ENCODE data around the gene LINGO3. TPM values are rescaled to one million over a fixed set of nuclear protein-coding genes. Genes with fewer than 3 reads are reported as not detected.

Gene LINGO3
- total and polyA plus RNA-seq, 2 experiments from 2014 or later, result 0.23 to 2.1 TPM

DNA sequence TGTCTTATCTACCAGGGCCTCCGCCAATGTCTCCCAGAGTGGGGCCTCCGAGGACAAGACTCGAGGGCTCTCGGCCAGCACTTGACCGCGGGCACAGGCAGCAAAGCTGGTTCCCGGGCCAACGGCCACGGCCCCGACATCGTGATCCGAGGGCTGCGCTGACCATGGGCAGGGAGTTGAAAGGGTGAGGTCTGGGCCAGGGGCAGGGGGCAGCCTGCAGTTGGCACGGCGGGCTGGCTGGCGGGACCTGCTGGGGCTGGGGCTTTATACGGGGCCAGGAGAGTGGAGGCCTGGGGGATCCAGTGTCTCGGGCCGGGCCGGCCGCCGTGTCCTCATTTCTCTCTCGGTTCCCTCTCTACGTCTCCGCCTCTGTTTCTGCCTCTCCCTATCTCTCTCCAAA lies 9.8 kb upstream of the LINGO3 start:
- Histone ChIP-seq H3K36me3 (no peaks in the 10 kb centered on the region), H3K4me1 (ENCODE audit: low read depth) (no peaks in the 10 kb centered on the region), H3K9me3 (ENCODE audit: low read depth) (no peaks in the 10 kb centered on the region), H3K27me3 (peaks cover 8% of the 10 kb centered on the region), H3K4me3 (no peak overlapping the region), H3K27ac (no peak overlapping the region)
- no peak for DNase-seq (ENCODE audit: low read depth in 1 of 2, low spot score in 1 of 2)
- TF ChIP-seq, protein P1, sequence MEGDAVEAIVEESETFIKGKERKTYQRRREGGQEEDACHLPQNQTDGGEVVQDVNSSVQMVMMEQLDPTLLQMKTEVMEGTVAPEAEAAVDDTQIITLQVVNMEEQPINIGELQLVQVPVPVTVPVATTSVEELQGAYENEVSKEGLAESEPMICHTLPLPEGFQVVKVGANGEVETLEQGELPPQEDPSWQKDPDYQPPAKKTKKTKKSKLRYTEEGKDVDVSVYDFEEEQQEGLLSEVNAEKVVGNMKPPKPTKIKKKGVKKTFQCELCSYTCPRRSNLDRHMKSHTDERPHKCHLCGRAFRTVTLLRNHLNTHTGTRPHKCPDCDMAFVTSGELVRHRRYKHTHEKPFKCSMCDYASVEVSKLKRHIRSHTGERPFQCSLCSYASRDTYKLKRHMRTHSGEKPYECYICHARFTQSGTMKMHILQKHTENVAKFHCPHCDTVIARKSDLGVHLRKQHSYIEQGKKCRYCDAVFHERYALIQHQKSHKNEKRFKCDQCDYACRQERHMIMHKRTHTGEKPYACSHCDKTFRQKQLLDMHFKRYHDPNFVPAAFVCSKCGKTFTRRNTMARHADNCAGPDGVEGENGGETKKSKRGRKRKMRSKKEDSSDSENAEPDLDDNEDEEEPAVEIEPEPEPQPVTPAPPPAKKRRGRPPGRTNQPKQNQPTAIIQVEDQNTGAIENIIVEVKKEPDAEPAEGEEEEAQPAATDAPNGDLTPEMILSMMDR (IDR thresholded peaks at IDR 0.05; ENCODE audit: low read depth, low read length), result no peak

GRCh38 chr19:2317300-2317699 lies 9.3 kb upstream of the LINGO3 start:
- Histone ChIP-seq H3K27me3 (peaks cover 13% of the 10 kb centered on the region), H3K9me3 (ENCODE audit: low read depth) (no peaks in the 10 kb centered on the region), H3K4me3 (no peak overlapping the region), H3K4me1 (ENCODE audit: low read depth) (no peaks in the 10 kb centered on the region), H3K36me3 (no peaks in the 10 kb centered on the region), H3K27ac (no peak overlapping the region)
- DNase-seq (ENCODE audit: low read depth in 1 of 2, low spot score in 1 of 2), result no peak
- TF ChIP-seq, protein P1 (IDR thresholded peaks at IDR 0.05; ENCODE audit: low read depth, low read length), result no peak

DNA sequence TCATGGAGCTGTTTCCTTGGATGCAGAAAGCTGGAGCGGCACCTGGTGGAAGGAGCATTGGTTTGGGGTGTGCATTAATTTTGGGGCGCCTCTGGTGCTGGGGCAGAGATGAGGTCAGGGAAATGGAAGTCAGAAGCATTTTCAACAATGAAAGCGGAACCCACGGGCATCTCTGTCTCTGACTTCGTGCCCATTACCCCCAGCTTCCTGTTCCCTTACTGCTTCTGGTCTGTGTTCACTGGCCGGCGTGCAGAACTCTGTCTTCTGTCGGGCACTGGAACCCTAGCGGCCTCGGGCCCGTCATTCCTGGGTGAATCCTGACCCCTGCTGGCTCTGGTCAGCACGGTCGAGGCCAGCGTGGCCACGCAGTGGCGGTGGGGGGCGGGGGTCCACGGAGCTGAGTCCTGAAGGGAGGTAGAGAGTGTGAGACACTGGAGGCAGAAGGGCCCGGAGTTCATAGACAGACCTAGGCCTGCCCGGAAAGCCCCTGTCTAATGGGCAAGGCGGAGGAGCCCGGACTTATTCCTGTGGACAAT lies 7.9 kb upstream of the LINGO3 start:
- TF ChIP-seq, protein P1 (IDR thresholded peaks at IDR 0.05; ENCODE audit: low read depth, low read length), result peak; percentile 73
- H3K36me3 ChIP-seq, result no peaks in the 10 kb centered on the region
- H3K4me1 ChIP-seq (ENCODE audit: low read depth), result no peaks in the 10 kb centered on the region
- H3K27ac ChIP-seq, result no peak overlapping the region
- H3K27me3 ChIP-seq, result peaks cover 17% of the 10 kb centered on the region
- DNase-seq (ENCODE audit: low read depth in 1 of 2, low spot score in 1 of 2), result peak; percentile 80
- no peak overlapping the region for H3K4me3 ChIP-seq
- H3K9me3 ChIP-seq (ENCODE audit: low read depth), result no peaks in the 10 kb centered on the region

DNA sequence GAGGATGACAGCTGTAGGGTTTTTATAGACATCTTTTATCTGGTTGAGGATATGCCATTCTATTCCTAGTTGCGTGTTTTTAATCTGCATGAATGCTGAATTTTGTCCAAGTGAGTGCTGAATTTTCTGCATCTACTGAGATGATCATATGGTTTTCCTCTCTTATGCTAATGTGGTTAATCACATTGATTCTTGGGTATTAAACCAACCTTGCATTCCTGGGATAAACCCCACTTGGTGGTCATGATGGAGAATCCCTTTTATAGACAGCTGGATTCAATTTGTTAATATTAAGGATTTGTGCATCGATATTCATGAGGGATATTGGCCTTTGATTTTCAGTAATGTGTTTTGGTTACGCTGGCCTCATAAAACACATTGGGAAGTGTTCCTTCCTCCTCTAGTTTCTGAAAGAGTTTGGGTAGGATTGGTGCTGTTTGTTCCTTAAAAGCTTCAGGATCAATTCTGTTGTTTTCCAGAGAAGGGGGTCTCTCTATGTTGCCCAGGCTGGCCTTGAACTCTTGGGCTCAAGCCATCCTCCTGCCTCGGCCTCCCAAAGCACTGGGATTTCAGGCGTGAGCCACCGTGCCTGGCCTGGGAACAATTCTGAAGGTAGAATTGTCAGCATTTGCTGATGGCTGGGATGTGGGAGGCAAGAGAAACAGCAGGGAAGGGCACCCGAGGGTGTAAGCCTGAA lies 7.3 kb upstream of the LINGO3 start:
- peaks cover 18% of the 10 kb centered on the region for H3K27me3 ChIP-seq
- TF ChIP-seq, protein P1 (IDR thresholded peaks at IDR 0.05; ENCODE audit: low read depth, low read length), result no peak
- DNase-seq (ENCODE audit: low read depth in 1 of 2, low spot score in 1 of 2), result no peak
- no peaks in the 10 kb centered on the region for H3K9me3 ChIP-seq (ENCODE audit: low read depth)
- H3K4me3 ChIP-seq, result no peak overlapping the region
- no peaks in the 10 kb centered on the region for H3K4me1 ChIP-seq (ENCODE audit: low read depth)
- no peaks in the 10 kb centered on the region for H3K36me3 ChIP-seq
- H3K27ac ChIP-seq, result no peak overlapping the region

DNA sequence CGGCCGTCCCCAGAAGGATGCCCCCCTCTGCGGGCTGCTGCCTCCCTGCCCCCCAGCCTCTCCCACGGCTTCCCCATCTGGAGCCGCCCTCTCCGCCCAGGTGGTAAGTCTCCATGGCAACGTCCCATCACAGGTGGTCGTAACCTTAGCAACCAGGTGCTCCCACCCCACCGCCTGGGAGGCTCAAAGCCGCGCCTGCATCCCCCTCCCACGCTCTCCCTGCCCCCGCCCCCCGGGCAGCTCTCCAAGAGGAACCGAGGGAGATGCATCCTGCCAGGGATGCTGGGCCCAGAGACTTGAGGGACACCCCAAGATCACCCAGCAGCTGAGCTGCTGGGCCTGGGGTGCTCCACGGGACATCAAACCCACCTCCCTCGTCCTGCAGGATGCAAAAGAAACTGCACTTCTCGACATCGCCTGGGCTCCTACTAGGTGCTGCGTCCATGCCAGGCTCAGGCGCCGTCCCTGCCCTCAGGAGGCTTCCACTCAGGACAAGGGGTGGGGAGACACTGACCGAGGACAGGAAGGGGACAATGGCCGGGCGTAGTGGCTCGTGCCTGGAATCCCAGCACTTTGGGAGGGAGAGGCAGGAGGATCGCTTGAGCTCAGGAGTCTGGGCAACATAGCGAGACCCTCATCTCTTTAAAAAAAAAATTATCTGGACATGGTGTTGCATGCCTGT lies 5.0 kb upstream of the LINGO3 start:
- Histone ChIP-seq H3K36me3 (no peaks in the 10 kb centered on the region), H3K4me1 (ENCODE audit: low read depth) (no peaks in the 10 kb centered on the region), H3K4me3 (no peak overlapping the region), H3K27me3 (peaks cover 32% of the 10 kb centered on the region), H3K27ac (no peak overlapping the region), H3K9me3 (ENCODE audit: low read depth) (no peaks in the 10 kb centered on the region)
- TF ChIP-seq, protein P1 (IDR thresholded peaks at IDR 0.05; ENCODE audit: low read depth, low read length), result no peak
- DNase-seq (ENCODE audit: low read depth in 1 of 2, low spot score in 1 of 2), result no peak
